ENCODE data around the gene GALNT10. TPM values are rescaled to one million over a fixed set of nuclear protein-coding genes. Genes with fewer than 3 reads are reported as not detected.

The GALNT10 gene
- total RNA-seq, 2 experiments from 2014 or later = 16.8 to 19.8 TPM

- H3K27ac Mint-ChIP-seq = no peak overlapping the region
- H3K4me1 Mint-ChIP-seq = peaks cover 6% of the 10 kb centered on the region
- H3K9me3 Mint-ChIP-seq = peaks cover 20% of the 10 kb centered on the region
- peaks cover 32% of the 10 kb centered on the region for H3K36me3 Mint-ChIP-seq
- H3K4me3 Mint-ChIP-seq = no peak overlapping the region
- DNase-seq = no peak
- H3K27me3 Mint-ChIP-seq = no peaks in the 10 kb centered on the region
Measured at GRCh38 chr5:154249826-154250225, 59.3 kb downstream of the GALNT10 start.

- Mint-ChIP-seq H3K36me3 (peaks cover 37% of the 10 kb centered on the region), H3K9me3 (peaks cover 18% of the 10 kb centered on the region), H3K27ac (no peak overlapping the region), H3K4me3 (no peak overlapping the region), H3K27me3 (no peaks in the 10 kb centered on the region), H3K4me1 (peaks cover 4% of the 10 kb centered on the region)
- DNase-seq = no peak
Measured at GRCh38 chr5:154251529-154251928, 61.0 kb downstream of the GALNT10 start.

DNA sequence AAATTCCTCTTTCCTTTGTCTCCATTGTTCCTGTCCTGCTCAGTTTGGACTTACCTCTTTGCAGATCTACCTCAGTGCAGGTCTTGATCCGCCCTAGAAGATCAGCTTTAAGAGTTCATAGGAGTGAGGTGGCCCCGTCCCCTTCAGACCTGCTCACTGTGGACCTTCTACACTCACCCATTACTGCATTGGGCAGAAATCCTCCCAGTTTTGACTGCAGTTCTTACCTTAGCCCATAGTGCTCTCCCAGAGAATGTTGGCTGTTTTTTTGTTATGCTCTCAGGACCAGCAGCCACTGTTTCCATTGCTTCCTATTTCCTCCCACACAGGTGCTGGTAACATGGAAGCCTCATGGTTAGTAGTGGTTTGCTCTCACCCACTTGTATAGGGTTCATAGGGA is 63.3 kb downstream of the GALNT10 start:
- Mint-ChIP-seq H3K27ac (no peak overlapping the region), H3K36me3 (peaks cover 40% of the 10 kb centered on the region), H3K9me3 (peaks cover 18% of the 10 kb centered on the region), H3K4me3 (no peak overlapping the region), H3K4me1 (peaks cover 4% of the 10 kb centered on the region), H3K27me3 (no peaks in the 10 kb centered on the region)
- DNase-seq = no peak

- no peaks in the 10 kb centered on the region for H3K27me3 Mint-ChIP-seq
- H3K4me1 Mint-ChIP-seq = peaks cover 4% of the 10 kb centered on the region
- peaks cover 45% of the 10 kb centered on the region for H3K36me3 Mint-ChIP-seq
- no peak overlapping the region for H3K27ac Mint-ChIP-seq
- H3K4me3 Mint-ChIP-seq = no peak overlapping the region
- DNase-seq = no peak
- H3K9me3 Mint-ChIP-seq = peaks cover 21% of the 10 kb centered on the region
Measured at GRCh38 chr5:154254896-154255295, 64.4 kb downstream of the GALNT10 start.

DNA sequence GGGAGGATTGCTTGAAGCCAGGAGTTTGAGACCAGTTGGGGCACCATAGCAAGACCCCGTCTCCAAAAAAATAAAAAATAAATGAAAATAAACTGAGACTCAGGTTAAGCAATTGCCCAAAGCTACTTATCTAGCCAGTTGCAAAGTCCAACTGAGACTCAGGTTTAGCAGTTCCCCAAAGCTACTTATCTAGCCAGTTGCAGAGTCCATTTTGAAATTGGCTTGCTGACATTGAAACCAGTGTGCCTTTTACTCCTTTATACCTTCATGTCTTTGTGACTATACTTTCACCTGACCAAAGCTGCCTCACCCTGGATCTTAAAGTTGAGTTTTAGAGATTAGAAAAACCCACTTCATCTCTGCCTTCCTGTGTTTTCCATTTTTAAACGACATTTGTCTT is 66.5 kb downstream of the GALNT10 start:
- Mint-ChIP-seq H3K4me1 (peaks cover 4% of the 10 kb centered on the region), H3K4me3 (no peak overlapping the region), H3K36me3 (peaks cover 38% of the 10 kb centered on the region), H3K27ac (no peak overlapping the region), H3K9me3 (peaks cover 16% of the 10 kb centered on the region), H3K27me3 (no peaks in the 10 kb centered on the region)
- DNase-seq = no peak

- Mint-ChIP-seq H3K27me3 (no peaks in the 10 kb centered on the region), H3K9me3 (peaks cover 6% of the 10 kb centered on the region), H3K36me3 (peaks cover 37% of the 10 kb centered on the region), H3K4me1 (peaks cover 3% of the 10 kb centered on the region), H3K4me3 (no peak overlapping the region), H3K27ac (no peak overlapping the region)
- no peak for DNase-seq
Measured at GRCh38 chr5:154258531-154259217, 68.1 kb downstream of the GALNT10 start.

DNA sequence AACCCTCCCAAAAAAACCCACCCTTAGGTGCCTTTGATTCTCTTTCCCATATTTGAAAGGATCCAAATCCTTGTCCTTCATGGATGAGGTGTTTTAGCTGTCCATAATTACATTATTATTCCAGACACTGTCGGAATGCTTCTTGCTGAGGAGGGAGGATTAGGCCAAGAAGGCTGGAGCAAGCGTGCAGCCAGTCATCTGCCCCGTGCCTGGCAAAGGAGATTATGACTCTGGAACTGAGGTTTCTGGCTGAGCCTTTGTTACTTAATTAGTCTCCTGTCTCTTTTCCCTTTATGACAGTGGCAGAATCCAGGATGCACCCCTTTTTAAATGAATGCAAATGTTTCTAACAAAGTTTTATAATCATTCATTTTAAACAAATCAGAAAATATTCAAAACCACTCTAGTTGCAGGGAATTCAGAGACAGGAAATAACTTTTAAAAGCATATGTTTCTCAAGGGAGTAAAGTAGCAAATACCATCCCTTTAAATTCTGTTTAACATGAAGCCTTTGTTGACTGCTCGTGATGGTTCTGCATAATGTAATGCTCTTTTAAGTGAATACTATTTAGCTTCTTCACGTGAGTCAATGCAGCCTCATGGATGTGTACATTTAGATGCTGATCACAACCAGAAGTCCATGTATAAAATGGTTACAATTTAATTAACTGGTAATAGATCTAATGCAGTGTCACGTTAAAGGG is 69.8 kb downstream of the GALNT10 start:
- Mint-ChIP-seq H3K9me3 (peaks cover 3% of the 10 kb centered on the region), H3K4me3 (no peak overlapping the region), H3K4me1 (no peaks in the 10 kb centered on the region), H3K27ac (no peak overlapping the region), H3K36me3 (peaks cover 21% of the 10 kb centered on the region), H3K27me3 (no peaks in the 10 kb centered on the region)
- DNase-seq = no peak

DNA sequence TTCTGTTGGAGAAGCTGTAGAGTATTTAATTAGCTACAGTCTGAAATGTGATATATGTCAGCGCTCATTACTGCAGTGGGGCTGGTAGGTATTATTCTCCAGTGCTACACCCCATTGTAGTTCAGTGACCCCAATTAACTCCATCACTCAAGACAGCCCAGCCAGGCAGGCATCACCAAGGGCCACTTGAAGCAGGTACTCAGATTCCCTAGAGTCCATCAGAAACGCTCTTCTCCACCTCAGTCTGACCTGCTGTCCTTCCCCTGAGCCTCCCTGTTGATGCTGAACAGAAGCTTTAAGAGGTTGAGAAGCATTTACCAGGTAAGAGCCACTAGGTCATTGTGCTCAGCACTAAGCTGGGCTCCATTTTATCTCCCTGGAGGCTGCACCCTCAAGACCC is 71.8 kb downstream of the GALNT10 start:
- Mint-ChIP-seq H3K4me3 (no peak overlapping the region), H3K4me1 (no peaks in the 10 kb centered on the region), H3K9me3 (peaks cover 3% of the 10 kb centered on the region), H3K36me3 (peaks cover 21% of the 10 kb centered on the region), H3K27ac (no peak overlapping the region), H3K27me3 (no peaks in the 10 kb centered on the region)
- no peak for DNase-seq

DNA sequence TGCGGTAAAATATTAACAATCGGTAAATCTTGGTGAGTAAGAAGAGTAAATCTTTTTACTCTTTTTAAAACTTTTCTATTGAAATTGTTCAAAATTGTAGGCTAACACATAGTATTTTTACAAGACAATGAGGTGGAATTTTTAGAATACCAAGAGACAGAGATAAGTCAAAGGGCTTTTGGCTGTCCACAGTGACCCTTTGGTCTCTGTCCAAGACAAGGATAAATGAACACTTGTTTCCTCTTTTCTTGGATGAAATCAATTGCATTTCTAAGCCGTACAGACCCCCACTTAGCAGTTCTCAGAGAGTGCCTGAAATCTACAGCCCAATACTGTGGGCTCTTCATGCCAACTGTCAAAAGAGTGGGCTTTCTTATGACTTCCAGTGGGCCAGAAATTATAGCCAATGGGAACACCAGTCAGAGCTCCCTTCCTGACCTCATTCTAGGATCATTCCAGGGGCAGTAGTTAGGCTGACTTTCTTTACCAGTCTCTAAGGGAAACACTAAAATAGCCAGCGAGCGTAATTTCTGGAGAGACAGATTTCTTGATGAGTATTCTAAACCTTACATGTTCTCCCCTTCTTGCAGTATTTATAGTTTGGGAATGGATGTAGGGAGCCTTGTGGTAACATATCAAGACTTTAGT is 74.1 kb downstream of the GALNT10 start:
- no peak for DNase-seq
- H3K4me3 Mint-ChIP-seq = no peak overlapping the region
- peaks cover 12% of the 10 kb centered on the region for H3K36me3 Mint-ChIP-seq
- H3K27me3 Mint-ChIP-seq = no peaks in the 10 kb centered on the region
- no peak overlapping the region for H3K27ac Mint-ChIP-seq
- no peaks in the 10 kb centered on the region for H3K4me1 Mint-ChIP-seq
- no peaks in the 10 kb centered on the region for H3K9me3 Mint-ChIP-seq

- Mint-ChIP-seq H3K9me3 (no peaks in the 10 kb centered on the region), H3K27ac (no peak overlapping the region), H3K4me3 (no peak overlapping the region), H3K36me3 (peaks cover 11% of the 10 kb centered on the region), H3K4me1 (no peaks in the 10 kb centered on the region), H3K27me3 (no peaks in the 10 kb centered on the region)
- DNase-seq = no peak
Measured at GRCh38 chr5:154265197-154265773, 74.8 kb downstream of the GALNT10 start.

GRCh38 chr5:154267516-154267915 is 77.0 kb downstream of the GALNT10 start:
- Mint-ChIP-seq H3K36me3 (peaks cover 7% of the 10 kb centered on the region), H3K27me3 (no peaks in the 10 kb centered on the region), H3K4me3 (no peak overlapping the region), H3K4me1 (peaks cover 10% of the 10 kb centered on the region), H3K9me3 (no peaks in the 10 kb centered on the region), H3K27ac (no peak overlapping the region)
- DNase-seq = no peak

GRCh38 chr5:154268073-154268472 is 77.5 kb downstream of the GALNT10 start:
- DNase-seq = no peak
- peaks cover 2% of the 10 kb centered on the region for H3K36me3 Mint-ChIP-seq
- no peak overlapping the region for H3K4me3 Mint-ChIP-seq
- H3K27ac Mint-ChIP-seq = no peak overlapping the region
- H3K4me1 Mint-ChIP-seq = peaks cover 16% of the 10 kb centered on the region
- H3K9me3 Mint-ChIP-seq = no peaks in the 10 kb centered on the region
- H3K27me3 Mint-ChIP-seq = no peaks in the 10 kb centered on the region

- no peak overlapping the region for H3K27ac Mint-ChIP-seq
Measured at GRCh38 chr5:154269414-154269813, 78.9 kb downstream of the GALNT10 start.

DNA sequence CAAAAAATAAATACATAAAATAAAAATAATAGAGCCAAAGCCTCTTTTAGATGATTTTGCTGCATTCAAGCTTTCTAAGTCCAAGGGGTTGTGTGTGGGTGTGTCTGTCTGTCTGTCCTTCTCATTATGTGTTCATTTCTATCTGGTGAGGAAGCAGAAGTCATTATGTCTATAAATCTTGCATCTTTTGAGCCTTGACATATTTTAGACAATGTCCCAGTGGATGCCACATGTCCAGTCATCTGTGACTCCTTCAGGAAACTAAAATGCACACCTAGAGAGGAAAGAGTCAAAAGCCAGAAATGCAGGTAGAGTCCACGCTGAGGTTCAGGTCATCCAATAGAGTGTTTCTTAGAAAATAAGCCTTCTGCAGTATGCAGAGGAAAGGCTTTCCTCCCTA is 80.9 kb downstream of the GALNT10 start:
- Mint-ChIP-seq H3K4me3 (no peak overlapping the region), H3K4me1 (peaks cover 32% of the 10 kb centered on the region), H3K9me3 (no peaks in the 10 kb centered on the region), H3K36me3 (peaks cover 4% of the 10 kb centered on the region), H3K27ac (no peak overlapping the region), H3K27me3 (no peaks in the 10 kb centered on the region)
- no peak for DNase-seq

More at GRCh38 chr5:154269414-154269813, 78.9 kb downstream of the GALNT10 start:
- Mint-ChIP-seq H3K36me3 (no peaks in the 10 kb centered on the region), H3K27me3 (no peaks in the 10 kb centered on the region), H3K4me1 (peaks cover 23% of the 10 kb centered on the region), H3K9me3 (no peaks in the 10 kb centered on the region), H3K4me3 (no peak overlapping the region)
- no peak for DNase-seq

DNA sequence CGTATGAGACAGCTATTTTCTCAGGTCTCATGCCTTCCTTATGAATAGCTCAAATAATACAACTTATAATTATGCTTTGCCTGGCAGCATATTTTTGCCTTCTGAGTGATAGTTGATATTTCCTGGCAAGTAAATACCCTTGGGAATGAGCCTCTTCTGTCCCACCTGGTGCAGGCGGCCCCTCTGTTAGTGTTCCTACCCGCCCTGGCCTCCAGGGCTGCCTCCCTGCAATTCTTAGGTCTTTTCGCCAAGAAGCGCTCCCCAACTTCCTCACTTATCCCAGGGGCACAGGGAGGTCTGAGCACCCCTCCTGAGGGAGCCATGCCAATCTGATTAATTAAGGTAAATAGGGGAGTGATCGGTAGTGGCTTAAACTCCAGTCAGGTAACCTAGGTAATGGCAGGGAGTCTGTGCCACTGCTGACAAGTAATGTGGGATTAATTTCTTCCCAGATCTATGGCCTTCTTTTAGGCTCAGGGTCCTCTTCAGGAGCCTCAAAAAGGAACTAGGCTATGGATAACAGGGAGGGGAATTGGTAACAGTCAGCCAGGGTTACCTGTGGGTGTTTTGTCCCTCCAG is 81.5 kb downstream of the GALNT10 start:
- Mint-ChIP-seq H3K36me3 (peaks cover 4% of the 10 kb centered on the region), H3K4me1 (peaks cover 35% of the 10 kb centered on the region), H3K4me3 (no peak overlapping the region), H3K9me3 (no peaks in the 10 kb centered on the region), H3K27ac (no peak overlapping the region), H3K27me3 (no peaks in the 10 kb centered on the region)
- no peak for DNase-seq

Measured in activated naive CD8-positive, alpha-beta T cell treated with anti-CD3 and anti-CD28 coated beads for 36 hours (primary cell).